Tibial artery (tissue), 4 donors: ENCODE measurements around the gene USP6NL.

ENCODE experiments used
- DNase-seq, 2 donors: peaks; one replicate each; pipeline ENCODE4 v3.0.0-alpha.2; 2019
- H3K27ac ChIP-seq, 2 donors: fragments of 200-600 bp; sonication (generic) in 1 of 2; 1 replicate in 1 of 2; 2 replicates in 1 of 2; pipeline ENCODE4 v1.5.1; 2018 to 2019; ENCODE audit warnings: mild to moderate bottlenecking in 1 of 2
- H3K27me3 ChIP-seq, 2 donors: fragments of 200-600 bp; sonication (generic) in 1 of 2; one replicate each; pipeline versions ENCODE4 v1.5.1 to v1.6.0; 2016 to 2019
- H3K36me3 ChIP-seq, 3 donors: fragments of 200-600 bp; sonication (generic) in 2 of 3; one replicate each; pipeline ENCODE4 v1.5.1; 2016 to 2019; ENCODE audit warnings: mild to moderate bottlenecking in 2 of 3
- H3K4me1 ChIP-seq, 4 donors: fragments of 200-600 bp; sonication (generic) in 2 of 4; 1 replicate in 3 of 4; 2 replicates in 1 of 4; pipeline ENCODE4 v1.5.1; 2016 to 2019
- H3K4me3 ChIP-seq, 2 donors: fragments of 200-600 bp; sonication (generic) in 1 of 2; 1 replicate in 1 of 2; 2 replicates in 1 of 2; pipeline ENCODE4 v1.5.1; 2018 to 2019; ENCODE audit warnings: mild to moderate bottlenecking in 2 of 2
- H3K9me3 ChIP-seq, 3 donors: fragments of 200-600 bp; sonication (generic) in 1 of 3; one replicate each; pipeline ENCODE4 v1.5.1; 2016 to 2019
- CTCF ChIP-seq, 2 experiments: fragments of 200-600 bp in 1 of 2; fragments of 450-650 bp in 1 of 2; IDR thresholded peaks; one replicate each; pipeline ENCODE4 v1.5.1; 2017 to 2019; ENCODE audit warnings: antibody characterized with exemption in 2 of 2, mild to moderate bottlenecking in 1 of 2, moderate library complexity in 1 of 2
- intact Hi-C: fragments of 100-400 bp; cut with DNase I; formaldehyde crosslinking; loops from one replicate; pipeline ENCODE4 v1.15.0; 2023; ENCODE audit warnings: low total_unique reads

USP6NL gene

GRCh38 chr10:11639362-11639761 lies 27.9 kb upstream of the USP6NL start:
- H3K4me3 ChIP-seq = no peak overlapping the region
- intact Hi-C loops = no loop called here
- H3K27me3 ChIP-seq = peaks cover 0 to 2% of the 10 kb centered on the region in 2 donors
- H3K4me1 ChIP-seq = no peaks in the 10 kb centered on the region
- no peak overlapping the region for H3K27ac ChIP-seq
- no peaks in the 10 kb centered on the region for H3K9me3 ChIP-seq
- no peaks in the 10 kb centered on the region for H3K36me3 ChIP-seq
- DNase-seq = no peak
- TF ChIP-seq CTCF (IDR thresholded peaks at IDR 0.05) = no peak

- DNase-seq = no peak
- no peak overlapping the region for H3K4me3 ChIP-seq
- H3K36me3 ChIP-seq = no peaks in the 10 kb centered on the region
- TF ChIP-seq CTCF (IDR thresholded peaks at IDR 0.05) = no peak
- intact Hi-C loops = no loop called here
- H3K27me3 ChIP-seq = peaks cover 0 to 2% of the 10 kb centered on the region in 2 donors
- H3K4me1 ChIP-seq = no peaks in the 10 kb centered on the region
- no peaks in the 10 kb centered on the region for H3K9me3 ChIP-seq
- H3K27ac ChIP-seq = no peak overlapping the region
Observed at GRCh38 chr10:11638055-11638698, 26.7 kb upstream of the USP6NL start.

- no peak for DNase-seq
- Histone ChIP-seq H3K27ac (no peak overlapping the region), H3K9me3 (no peaks in the 10 kb centered on the region), H3K4me1 (no peaks in the 10 kb centered on the region), H3K27me3 (peaks cover 0 to 2% of the 10 kb centered on the region in 2 donors), H3K36me3 (no peaks in the 10 kb centered on the region), H3K4me3 (no peak overlapping the region)
- intact Hi-C loops = no loop called here
- no peak for TF ChIP-seq CTCF (IDR thresholded peaks at IDR 0.05)
Observed at GRCh38 chr10:11636697-11637303, 25.4 kb upstream of the USP6NL start.

GRCh38 chr10:11631890-11632587 lies 20.6 kb upstream of the USP6NL start:
- Histone ChIP-seq H3K27ac (no peak overlapping the region), H3K36me3 (no peaks in the 10 kb centered on the region), H3K4me1 (no peaks in the 10 kb centered on the region), H3K27me3 (no peaks in the 10 kb centered on the region), H3K9me3 (no peaks in the 10 kb centered on the region), H3K4me3 (no peak overlapping the region)
- intact Hi-C loops = no loop called here
- no peak for DNase-seq
- no peak for TF ChIP-seq CTCF (IDR thresholded peaks at IDR 0.05)

- no peak for TF ChIP-seq CTCF (IDR thresholded peaks at IDR 0.05)
- H3K4me3 ChIP-seq = no peak overlapping the region
- H3K4me1 ChIP-seq = no peaks in the 10 kb centered on the region
- no peaks in the 10 kb centered on the region for H3K9me3 ChIP-seq
- no peak overlapping the region for H3K27ac ChIP-seq
- intact Hi-C loops = no loop called here
- DNase-seq = no peak
- H3K27me3 ChIP-seq = no peaks in the 10 kb centered on the region
- no peaks in the 10 kb centered on the region for H3K36me3 ChIP-seq
Observed at GRCh38 chr10:11631291-11631690, 19.8 kb upstream of the USP6NL start.
